GM23338 (cell line): ENCODE measurements around the gene AFAP1L2. TPM values are rescaled to one million over a fixed set of nuclear protein-coding genes. Genes with fewer than 3 reads are reported as not detected.

Experiments
- ATAC-seq: fragments of 200-7000 bp; cut with Tn5 transposase; 3 replicates; pipeline ENCODE4 v1.9.1; 2020
- DNase-seq: peaks from one replicate; pipeline ENCODE4 v3.0.0-alpha.2; 2015; ENCODE audit warnings: low spot score
- H2AFZ ChIP-seq: fragments of 200-600 bp; sonication (generic); 2 replicates; pipeline ENCODE4 v1.8.0; 2016; ENCODE audit warnings: antibody characterized with exemption, mild to moderate bottlenecking, moderate library complexity
- H3F3A ChIP-seq: fragments of 200-600 bp; sonication (generic); replicated peaks from 2 replicates; pipeline ENCODE4 v1.8.0; 2017; ENCODE audit warnings: antibody characterized with exemption, mixed run types, low read depth
- H3K27ac ChIP-seq: fragments of 200-600 bp; sonication (generic); 2 replicates; pipeline ENCODE4 v1.6.1; 2016; ENCODE audit warnings: low read depth
- H3K27me3 ChIP-seq: fragments of 200-600 bp; sonication (generic); 2 replicates; pipeline ENCODE4 v1.8.0; 2016; ENCODE audit warnings: mild to moderate bottlenecking, mixed run types, moderate library complexity; ENCODE audit not compliant: insufficient read depth
- H3K36me3 ChIP-seq: fragments of 200-600 bp; sonication (generic); 2 replicates; pipeline ENCODE4 v1.8.0; 2016; ENCODE audit warnings: mild to moderate bottlenecking; ENCODE audit not compliant: insufficient read depth
- H3K4me1 ChIP-seq: fragments of 200-600 bp; sonication (generic); 2 replicates; pipeline ENCODE4 v1.8.0; 2016; ENCODE audit warnings: mild to moderate bottlenecking, moderate library complexity; ENCODE audit not compliant: insufficient read depth
- H3K4me2 ChIP-seq: fragments of 200-600 bp; sonication (generic); 2 replicates; pipeline ENCODE4 v1.7.1; 2017; ENCODE audit warnings: mixed run types
- H3K4me3 ChIP-seq: fragments of 200-600 bp; sonication (generic); 2 replicates; pipeline ENCODE4 v1.6.1; 2016; ENCODE audit warnings: mixed run types
- H3K79me2 ChIP-seq: fragments of 200-600 bp; sonication (generic); replicated peaks from 2 replicates; pipeline ENCODE4 v1.8.0; 2017; ENCODE audit warnings: mild to moderate bottlenecking; ENCODE audit not compliant: insufficient read depth
- H3K9me2 ChIP-seq: fragments of 200-600 bp; sonication (generic); 2 replicates; pipeline ENCODE4 v1.8.0; 2017; ENCODE audit not compliant: insufficient read depth
- H4K20me1 ChIP-seq: fragments of 200-600 bp; sonication (generic); replicated peaks from 2 replicates; pipeline ENCODE4 v1.8.0; 2017; ENCODE audit warnings: mild to moderate bottlenecking; ENCODE audit not compliant: insufficient read depth
- H3K27ac Mint-ChIP-seq: 2 replicates; pipeline ENCODE4 v1.8.0; 2020; ENCODE audit warnings: inconsistent platforms, mild to moderate bottlenecking, moderate library complexity, mixed read lengths
- H3K27me3 Mint-ChIP-seq: 3 replicates; pipeline ENCODE4 v1.8.0; 2022; ENCODE audit warnings: low read depth, mild to moderate bottlenecking, moderate library complexity, mixed read lengths, inconsistent platforms; ENCODE audit not compliant: insufficient read depth, poor library complexity
- H3K36me3 Mint-ChIP-seq: 3 replicates; pipeline ENCODE4 v1.8.0; 2021; ENCODE audit warnings: low read depth, mild to moderate bottlenecking, inconsistent platforms, moderate library complexity, mixed read lengths
- H3K4me1 Mint-ChIP-seq: 3 replicates; pipeline ENCODE4 v1.8.0; 2020; ENCODE audit warnings: mild to moderate bottlenecking, inconsistent platforms, mixed read lengths
- H3K4me3 Mint-ChIP-seq: 3 replicates; pipeline ENCODE4 v1.8.0; 2021; ENCODE audit warnings: moderate library complexity, mild to moderate bottlenecking, inconsistent platforms, mixed read lengths
- H3K9me3 Mint-ChIP-seq: 3 replicates; pipeline ENCODE4 v1.8.0; 2020; ENCODE audit warnings: moderate library complexity, mild to moderate bottlenecking, inconsistent platforms, mixed read lengths
- CREB1 ChIP-seq: fragments of 250-450 bp; sonication (Bioruptor Pico); IDR thresholded peaks from 2 replicates; pipeline ENCODE4 v1.5.0; 2020; ENCODE audit warnings: low read depth, mild to moderate bottlenecking, moderate library complexity
- ETS1 ChIP-seq: IDR thresholded peaks from 2 replicates; pipeline ENCODE4 v1.6.1; 2016; ENCODE audit warnings: antibody characterized with exemption
- EZH2 ChIP-seq: fragments of 200-600 bp; sonication (generic); IDR thresholded peaks from one replicate; pipeline ENCODE4 v1.8.0; 2017; ENCODE audit warnings: antibody characterized with exemption, mild to moderate bottlenecking, low read depth; ENCODE audit not compliant: unreplicated experiment
- EZH2phosphoT487 ChIP-seq: fragments of 200-600 bp; sonication (generic); IDR thresholded peaks from one replicate; pipeline ENCODE4 v1.8.1; 2018; ENCODE audit warnings: antibody characterized with exemption; ENCODE audit not compliant: unreplicated experiment
- JUNB ChIP-seq: IDR thresholded peaks from one replicate; pipeline ENCODE4 v1.6.1; 2016; ENCODE audit warnings: antibody characterized with exemption; ENCODE audit not compliant: unreplicated experiment
- POLR2AphosphoS5 ChIP-seq: IDR thresholded peaks from 2 replicates; pipeline ENCODE4 v1.6.1; 2016; ENCODE audit warnings: antibody characterized with exemption, low read depth
- STAT1 ChIP-seq: IDR thresholded peaks from one replicate; pipeline ENCODE4 v1.6.1; 2016; ENCODE audit warnings: antibody characterized with exemption; ENCODE audit not compliant: unreplicated experiment
- ZNF114 ChIP-seq: fragments of 250-450 bp; sonication (Bioruptor Pico); IDR thresholded peaks from 2 replicates; pipeline ENCODE4 v1.5.0; 2020; ENCODE audit warnings: mild to moderate bottlenecking, moderate library complexity
- ZNF331 ChIP-seq: fragments of 250-450 bp; sonication (Bioruptor Pico); IDR thresholded peaks from 2 replicates; pipeline ENCODE4 v1.5.0; 2020; ENCODE audit warnings: low read depth, mild to moderate bottlenecking, moderate library complexity
- ZNF462 ChIP-seq: fragments of 250-450 bp; sonication (Bioruptor Pico); IDR thresholded peaks from 2 replicates; pipeline ENCODE4 v1.5.0; 2020; ENCODE audit warnings: mild to moderate bottlenecking, moderate library complexity
- polyA plus RNA-seq: library from polyadenylated mRNA; unstranded; fragments of >200 nt; fragmentation: Nextera tagmentation; extraction: Ambion mirVana; gene quantifications from 2 replicates; pipeline ENCODE4 v1.2.1, GENCODE V29; 2016
- total RNA-seq: library from RNA; depleted of rRNA; stranded (reverse); fragments of >200 nt; shearing (Covaris generic); gene quantifications from 2 replicates; pipeline ENCODE4 v1.2.3, GENCODE V29; 2014

Gene AFAP1L2
- total and polyA plus RNA-seq, 2 experiments from 2014 or later, result 2.3 to 6.5 TPM

GRCh38 chr10:114374053-114374791, 30.1 kb downstream of the AFAP1L2 start (continued):
- TF ChIP-seq ZNF462 (CRISPR knock-in tag), result no peak
- TF ChIP-seq CREB1 (CRISPR knock-in tag), result no peak
- no peak for TF ChIP-seq ETS1
- TF ChIP-seq EZH2, result no peak
- TF ChIP-seq EZH2phosphoT487, result no peak
- no peak for TF ChIP-seq STAT1
- no peak for TF ChIP-seq POLR2AphosphoS5

- no peak for ATAC-seq
- Mint-ChIP-seq H3K4me3 (no peak overlapping the region), H3K27me3 (peaks cover 4% of the 10 kb centered on the region), H3K4me1 (peaks cover 12% of the 10 kb centered on the region), H3K9me3 (no peaks in the 10 kb centered on the region), H3K27ac (no peak overlapping the region), H3K36me3 (no peaks in the 10 kb centered on the region)
- H3K36me3 ChIP-seq, result no peaks in the 10 kb centered on the region
- no peaks in the 10 kb centered on the region for H3K27me3 ChIP-seq
- H3K79me2 ChIP-seq, result no peaks in the 10 kb centered on the region
- no peak overlapping the region for H3K4me2 ChIP-seq
- DNase-seq, result no peak
- H3F3A ChIP-seq, result no peaks in the 10 kb centered on the region
- H3K27ac ChIP-seq, result no peak overlapping the region
- H4K20me1 ChIP-seq, result no peaks in the 10 kb centered on the region
- H3K9me2 ChIP-seq, result no peaks in the 10 kb centered on the region
- peaks cover 11% of the 10 kb centered on the region; the same call in 1 of the 2 replicates for H3K4me1 ChIP-seq
- H3K4me3 ChIP-seq, result no peak overlapping the region
- H2AFZ ChIP-seq, result no peak overlapping the region
- TF ChIP-seq CREB1 (CRISPR knock-in tag) (no peak), JUNB (no peak), ETS1 (no peak), POLR2AphosphoS5 (no peak), EZH2 (no peak), ZNF331 (CRISPR knock-in tag) (no peak), ZNF114 (CRISPR knock-in tag) (no peak)
Measured at GRCh38 chr10:114373631-114374030, 30.7 kb downstream of the AFAP1L2 start.
